Hepatocyte (in vitro differentiated cells): ENCODE measurements around the gene EEF1AKMT2.

Source experiments
- EZH2 ChIP-seq: fragments of 200-600 bp; sonication (generic); IDR thresholded peaks from 2 replicates; pipeline ENCODE4 v1.6.1; 2016; ENCODE audit warnings: antibody characterized with exemption, mild to moderate bottlenecking, borderline replicate concordance
- TF ChIP-seq, protein P1 (sequence below): fragments of 200-600 bp; sonication (generic); IDR thresholded peaks from 2 replicates; pipeline ENCODE4 v1.5.1; 2016; ENCODE audit warnings: antibody characterized with exemption, mild to moderate bottlenecking; ENCODE audit not compliant: poor library complexity

DNA sequence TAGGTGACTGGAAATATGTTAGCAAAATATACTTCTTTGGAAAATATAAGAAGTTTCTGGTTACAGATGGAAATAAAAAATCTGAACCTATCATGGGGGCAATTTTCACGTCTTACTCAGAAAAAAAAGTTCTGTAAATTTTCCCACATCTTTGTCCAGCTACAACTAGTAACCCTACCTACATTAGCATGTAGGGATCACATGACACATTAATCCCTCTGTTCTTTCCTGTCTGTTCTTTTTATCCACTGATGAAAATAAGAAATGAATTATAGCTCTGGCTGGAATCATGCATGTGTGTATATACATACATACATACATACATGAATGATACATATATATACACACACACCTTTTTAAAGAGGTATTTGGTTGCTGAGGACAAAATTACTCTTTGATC, 43.9 kb downstream of the EEF1AKMT2 start:
- TF ChIP-seq, protein P1, sequence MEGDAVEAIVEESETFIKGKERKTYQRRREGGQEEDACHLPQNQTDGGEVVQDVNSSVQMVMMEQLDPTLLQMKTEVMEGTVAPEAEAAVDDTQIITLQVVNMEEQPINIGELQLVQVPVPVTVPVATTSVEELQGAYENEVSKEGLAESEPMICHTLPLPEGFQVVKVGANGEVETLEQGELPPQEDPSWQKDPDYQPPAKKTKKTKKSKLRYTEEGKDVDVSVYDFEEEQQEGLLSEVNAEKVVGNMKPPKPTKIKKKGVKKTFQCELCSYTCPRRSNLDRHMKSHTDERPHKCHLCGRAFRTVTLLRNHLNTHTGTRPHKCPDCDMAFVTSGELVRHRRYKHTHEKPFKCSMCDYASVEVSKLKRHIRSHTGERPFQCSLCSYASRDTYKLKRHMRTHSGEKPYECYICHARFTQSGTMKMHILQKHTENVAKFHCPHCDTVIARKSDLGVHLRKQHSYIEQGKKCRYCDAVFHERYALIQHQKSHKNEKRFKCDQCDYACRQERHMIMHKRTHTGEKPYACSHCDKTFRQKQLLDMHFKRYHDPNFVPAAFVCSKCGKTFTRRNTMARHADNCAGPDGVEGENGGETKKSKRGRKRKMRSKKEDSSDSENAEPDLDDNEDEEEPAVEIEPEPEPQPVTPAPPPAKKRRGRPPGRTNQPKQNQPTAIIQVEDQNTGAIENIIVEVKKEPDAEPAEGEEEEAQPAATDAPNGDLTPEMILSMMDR, result no peak
- no peak for TF ChIP-seq EZH2
